SK-N-MC (cell line): ENCODE measurements around the gene RFX3.

ENCODE experiments used
- EZH2 ChIP-seq: fragments of 200-600 bp; sonication (generic); IDR thresholded peaks from one replicate; pipeline ENCODE4 v1.6.1; 2017; ENCODE audit warnings: antibody characterized with exemption
- FOXP2 ChIP-seq: optimal IDR thresholded peaks from 2 replicates; pipeline ENCODE3; 2011; ENCODE audit warnings: mild to moderate bottlenecking, moderate library complexity; ENCODE audit not compliant: insufficient read depth; ENCODE audit errors: extremely low read length, control extremely low read depth
- POLR2AphosphoS5 ChIP-seq: IDR thresholded peaks from 2 replicates; pipeline ENCODE4 v1.6.1; 2012; ENCODE audit warnings: mild to moderate bottlenecking, low read depth, low read length, borderline replicate concordance

- TF ChIP-seq POLR2AphosphoS5 (no peak), EZH2 (no peak), FOXP2 (no peak)
These were observed 15.4 kb upstream of the RFX3 start for GRCh38 chr9:3541206-3541605.
